ENCODE results near the gene RNF175.

GRCh38 chr4:153790962-153791551 is 31.2 kb upstream of the RNF175 start:
- peak in 1 of 11 experiments; percentile 19 for TF ChIP-seq CTCF (IDR thresholded peaks at IDR 0.05 in 8 of 11, conservative IDR thresholded peaks at IDR 0.05 in 3 of 11)
- TF ChIP-seq POLR2A (IDR thresholded peaks at IDR 0.05), result no peak

Data from spleen (tissue), 7 donors.